SKM-1 (cell line): ENCODE measurements around the gene LIPT2.

Experiments used
- DNase-seq: peaks from one replicate; lab custom pipeline; 2025; ENCODE audit not compliant: unreplicated experiment; lab: John Stamatoyannopoulos, UW

The LIPT2 gene

GRCh38 chr11:74466916-74467885, 26.3 kb downstream of the LIPT2 start, which contains the start of gene KCNE3:
TSS of gene KCNE3 (minus strand) at chr11:74467549. CDS start at chr11:74457563, 9,986 bp downstream.
- no peak for DNase-seq

- DNase-seq, result no peak
These were observed 28.2 kb downstream of the LIPT2 start for GRCh38 chr11:74465291-74465708.

GRCh38 chr11:74464746-74465145, 28.8 kb downstream of the LIPT2 start:
- no peak for DNase-seq

GRCh38 chr11:74463216-74463615, 30.3 kb downstream of the LIPT2 start:
- DNase-seq, result no peak

GRCh38 chr11:74462631-74463030, 30.9 kb downstream of the LIPT2 start:
- DNase-seq, result peak; percentile 48

- DNase-seq, result peak; percentile 92
These were observed 31.5 kb downstream of the LIPT2 start for GRCh38 chr11:74462009-74462408.

- peak; percentile 76 for DNase-seq
These were observed 32.9 kb downstream of the LIPT2 start for GRCh38 chr11:74460481-74461154.

GRCh38 chr11:74460065-74460464, 33.5 kb downstream of the LIPT2 start:
- DNase-seq, result no peak

- no peak for DNase-seq
These were observed 33.9 kb downstream of the LIPT2 start for GRCh38 chr11:74459584-74459983.

GRCh38 chr11:74457356-74457755, 36.2 kb downstream of the LIPT2 start:
- DNase-seq, result no peak

GRCh38 chr11:74453373-74453975, 40.0 kb downstream of the LIPT2 start:
- peak; percentile 18 for DNase-seq

- no peak for DNase-seq
These were observed 41.2 kb downstream of the LIPT2 start for GRCh38 chr11:74452366-74452765.

GRCh38 chr11:74450318-74450717, 43.2 kb downstream of the LIPT2 start:
- DNase-seq, result no peak

- DNase-seq, result peak; percentile 87
These were observed 44.1 kb downstream of the LIPT2 start for GRCh38 chr11:74449369-74449931.

- DNase-seq, result no peak
These were observed 45.8 kb downstream of the LIPT2 start for GRCh38 chr11:74447720-74448119.

- DNase-seq, result no peak
These were observed 47.0 kb downstream of the LIPT2 start for GRCh38 chr11:74446532-74446938.

- no peak for DNase-seq
These were observed 49.2 kb downstream of the LIPT2 start for GRCh38 chr11:74444173-74444826.

- DNase-seq, result no peak
These were observed 50.3 kb downstream of the LIPT2 start for GRCh38 chr11:74443071-74443864.

- DNase-seq, result no peak
These were observed 50.9 kb downstream of the LIPT2 start for GRCh38 chr11:74442636-74443035.
